Measurements from ENCODE around the gene SETD6. TPM values are rescaled to one million over a fixed set of nuclear protein-coding genes. Genes with fewer than 3 reads are reported as not detected.

SETD6 gene
- total and polyA plus RNA-seq, 9 of the 15 experiments (the other 6 are each of a cell fraction or from before 2014, with no cell fraction given), result 9.2 to 40.9 (median 19.8) TPM

DNA sequence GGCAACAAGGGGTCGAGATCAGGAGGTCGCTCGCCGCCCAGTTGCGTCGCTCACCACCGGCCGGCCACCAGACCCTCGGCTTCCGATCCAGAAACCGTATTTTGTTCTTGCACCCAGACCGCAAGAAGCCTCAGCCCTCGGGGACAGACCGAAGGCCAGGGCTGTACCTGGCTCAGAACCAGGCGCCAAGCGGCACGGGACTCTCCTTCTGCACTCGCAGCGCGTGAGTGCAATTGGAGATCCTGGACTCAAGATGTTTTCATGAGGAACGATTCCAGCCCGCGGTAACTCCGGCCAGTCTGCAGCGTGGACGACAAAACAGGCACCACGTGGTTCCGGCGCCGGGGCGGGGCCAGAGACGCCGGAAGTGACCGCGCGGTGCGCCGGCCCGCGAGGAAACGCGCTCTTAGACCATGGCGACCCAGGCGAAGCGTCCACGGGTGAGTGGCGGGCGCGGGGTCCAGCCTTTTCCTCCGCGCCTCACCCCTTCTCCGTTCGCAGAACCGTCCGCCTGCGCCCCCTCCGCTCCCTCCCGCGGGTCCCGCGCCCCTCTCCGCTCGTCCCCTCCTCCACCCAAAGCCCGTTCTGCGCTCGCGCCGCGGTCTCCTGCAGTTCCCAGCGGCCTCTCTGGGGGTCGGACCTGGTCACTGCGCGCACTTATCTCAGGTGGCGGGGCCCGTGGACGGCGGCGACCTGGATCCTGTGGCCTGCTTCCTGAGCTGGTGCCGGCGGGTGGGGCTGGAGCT lies at the start of gene SETD6 (continued):
- TF ChIP-seq, protein P1, sequence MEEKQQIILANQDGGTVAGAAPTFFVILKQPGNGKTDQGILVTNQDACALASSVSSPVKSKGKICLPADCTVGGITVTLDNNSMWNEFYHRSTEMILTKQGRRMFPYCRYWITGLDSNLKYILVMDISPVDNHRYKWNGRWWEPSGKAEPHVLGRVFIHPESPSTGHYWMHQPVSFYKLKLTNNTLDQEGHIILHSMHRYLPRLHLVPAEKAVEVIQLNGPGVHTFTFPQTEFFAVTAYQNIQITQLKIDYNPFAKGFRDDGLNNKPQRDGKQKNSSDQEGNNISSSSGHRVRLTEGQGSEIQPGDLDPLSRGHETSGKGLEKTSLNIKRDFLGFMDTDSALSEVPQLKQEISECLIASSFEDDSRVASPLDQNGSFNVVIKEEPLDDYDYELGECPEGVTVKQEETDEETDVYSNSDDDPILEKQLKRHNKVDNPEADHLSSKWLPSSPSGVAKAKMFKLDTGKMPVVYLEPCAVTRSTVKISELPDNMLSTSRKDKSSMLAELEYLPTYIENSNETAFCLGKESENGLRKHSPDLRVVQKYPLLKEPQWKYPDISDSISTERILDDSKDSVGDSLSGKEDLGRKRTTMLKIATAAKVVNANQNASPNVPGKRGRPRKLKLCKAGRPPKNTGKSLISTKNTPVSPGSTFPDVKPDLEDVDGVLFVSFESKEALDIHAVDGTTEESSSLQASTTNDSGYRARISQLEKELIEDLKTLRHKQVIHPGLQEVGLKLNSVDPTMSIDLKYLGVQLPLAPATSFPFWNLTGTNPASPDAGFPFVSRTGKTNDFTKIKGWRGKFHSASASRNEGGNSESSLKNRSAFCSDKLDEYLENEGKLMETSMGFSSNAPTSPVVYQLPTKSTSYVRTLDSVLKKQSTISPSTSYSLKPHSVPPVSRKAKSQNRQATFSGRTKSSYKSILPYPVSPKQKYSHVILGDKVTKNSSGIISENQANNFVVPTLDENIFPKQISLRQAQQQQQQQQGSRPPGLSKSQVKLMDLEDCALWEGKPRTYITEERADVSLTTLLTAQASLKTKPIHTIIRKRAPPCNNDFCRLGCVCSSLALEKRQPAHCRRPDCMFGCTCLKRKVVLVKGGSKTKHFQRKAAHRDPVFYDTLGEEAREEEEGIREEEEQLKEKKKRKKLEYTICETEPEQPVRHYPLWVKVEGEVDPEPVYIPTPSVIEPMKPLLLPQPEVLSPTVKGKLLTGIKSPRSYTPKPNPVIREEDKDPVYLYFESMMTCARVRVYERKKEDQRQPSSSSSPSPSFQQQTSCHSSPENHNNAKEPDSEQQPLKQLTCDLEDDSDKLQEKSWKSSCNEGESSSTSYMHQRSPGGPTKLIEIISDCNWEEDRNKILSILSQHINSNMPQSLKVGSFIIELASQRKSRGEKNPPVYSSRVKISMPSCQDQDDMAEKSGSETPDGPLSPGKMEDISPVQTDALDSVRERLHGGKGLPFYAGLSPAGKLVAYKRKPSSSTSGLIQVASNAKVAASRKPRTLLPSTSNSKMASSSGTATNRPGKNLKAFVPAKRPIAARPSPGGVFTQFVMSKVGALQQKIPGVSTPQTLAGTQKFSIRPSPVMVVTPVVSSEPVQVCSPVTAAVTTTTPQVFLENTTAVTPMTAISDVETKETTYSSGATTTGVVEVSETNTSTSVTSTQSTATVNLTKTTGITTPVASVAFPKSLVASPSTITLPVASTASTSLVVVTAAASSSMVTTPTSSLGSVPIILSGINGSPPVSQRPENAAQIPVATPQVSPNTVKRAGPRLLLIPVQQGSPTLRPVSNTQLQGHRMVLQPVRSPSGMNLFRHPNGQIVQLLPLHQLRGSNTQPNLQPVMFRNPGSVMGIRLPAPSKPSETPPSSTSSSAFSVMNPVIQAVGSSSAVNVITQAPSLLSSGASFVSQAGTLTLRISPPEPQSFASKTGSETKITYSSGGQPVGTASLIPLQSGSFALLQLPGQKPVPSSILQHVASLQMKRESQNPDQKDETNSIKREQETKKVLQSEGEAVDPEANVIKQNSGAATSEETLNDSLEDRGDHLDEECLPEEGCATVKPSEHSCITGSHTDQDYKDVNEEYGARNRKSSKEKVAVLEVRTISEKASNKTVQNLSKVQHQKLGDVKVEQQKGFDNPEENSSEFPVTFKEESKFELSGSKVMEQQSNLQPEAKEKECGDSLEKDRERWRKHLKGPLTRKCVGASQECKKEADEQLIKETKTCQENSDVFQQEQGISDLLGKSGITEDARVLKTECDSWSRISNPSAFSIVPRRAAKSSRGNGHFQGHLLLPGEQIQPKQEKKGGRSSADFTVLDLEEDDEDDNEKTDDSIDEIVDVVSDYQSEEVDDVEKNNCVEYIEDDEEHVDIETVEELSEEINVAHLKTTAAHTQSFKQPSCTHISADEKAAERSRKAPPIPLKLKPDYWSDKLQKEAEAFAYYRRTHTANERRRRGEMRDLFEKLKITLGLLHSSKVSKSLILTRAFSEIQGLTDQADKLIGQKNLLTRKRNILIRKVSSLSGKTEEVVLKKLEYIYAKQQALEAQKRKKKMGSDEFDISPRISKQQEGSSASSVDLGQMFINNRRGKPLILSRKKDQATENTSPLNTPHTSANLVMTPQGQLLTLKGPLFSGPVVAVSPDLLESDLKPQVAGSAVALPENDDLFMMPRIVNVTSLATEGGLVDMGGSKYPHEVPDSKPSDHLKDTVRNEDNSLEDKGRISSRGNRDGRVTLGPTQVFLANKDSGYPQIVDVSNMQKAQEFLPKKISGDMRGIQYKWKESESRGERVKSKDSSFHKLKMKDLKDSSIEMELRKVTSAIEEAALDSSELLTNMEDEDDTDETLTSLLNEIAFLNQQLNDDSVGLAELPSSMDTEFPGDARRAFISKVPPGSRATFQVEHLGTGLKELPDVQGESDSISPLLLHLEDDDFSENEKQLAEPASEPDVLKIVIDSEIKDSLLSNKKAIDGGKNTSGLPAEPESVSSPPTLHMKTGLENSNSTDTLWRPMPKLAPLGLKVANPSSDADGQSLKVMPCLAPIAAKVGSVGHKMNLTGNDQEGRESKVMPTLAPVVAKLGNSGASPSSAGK (IDR thresholded peaks at IDR 0.05), result peak; percentile 90
- peak; percentile 39 for TF ChIP-seq HNRNPK (IDR thresholded peaks at IDR 0.05; ENCODE audit: low read depth, low read length, poor library complexity, severe bottlenecking)
- no peak for TF ChIP-seq ZNF324 (CRISPR knock-in tag; IDR thresholded peaks at IDR 0.05)
- TF ChIP-seq, protein P2, sequence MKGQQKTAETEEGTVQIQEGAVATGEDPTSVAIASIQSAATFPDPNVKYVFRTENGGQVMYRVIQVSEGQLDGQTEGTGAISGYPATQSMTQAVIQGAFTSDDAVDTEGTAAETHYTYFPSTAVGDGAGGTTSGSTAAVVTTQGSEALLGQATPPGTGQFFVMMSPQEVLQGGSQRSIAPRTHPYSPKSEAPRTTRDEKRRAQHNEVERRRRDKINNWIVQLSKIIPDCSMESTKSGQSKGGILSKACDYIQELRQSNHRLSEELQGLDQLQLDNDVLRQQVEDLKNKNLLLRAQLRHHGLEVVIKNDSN (CRISPR knock-in tag; IDR thresholded peaks at IDR 0.05), result peak; percentile 96
- TF ChIP-seq TEAD1 (CRISPR knock-in tag; IDR thresholded peaks at IDR 0.05), result peak in 1 of 2 experiments; percentile 70; a peak in 1 of 4 replicates
- TF ChIP-seq STAG1 (CRISPR knock-in tag; IDR thresholded peaks at IDR 0.05; ENCODE audit: borderline replicate concordance), result 0 out of 2 replicates have a peak, but pooled peaks have one; percentile 15
- TF ChIP-seq FOXK2 (conservative IDR thresholded peaks at IDR 0.05 in 1 of 2, IDR thresholded peaks at IDR 0.05 in 1 of 2; ENCODE audit: low read depth in 2 of 2), result peak; percentile 97 to 98
- TF ChIP-seq ZNF766 (CRISPR knock-in tag; conservative IDR thresholded peaks at IDR 0.05), result no peak
- no peak for TF ChIP-seq ZNF507 (tag; conservative IDR thresholded peaks at IDR 0.05)
- peak; percentile 65 for TF ChIP-seq HCFC1 (IDR thresholded peaks at IDR 0.05; ENCODE audit: low read depth, low read length)
- no peak for TF ChIP-seq RBM39 (optimal IDR thresholded peaks at IDR 0.05; ENCODE audit: low read depth, low read length)
- no peak for TF ChIP-seq KLF13 (tag; IDR thresholded peaks at IDR 0.05; ENCODE audit: borderline replicate concordance, low read depth)
- no peak for TF ChIP-seq ZNF347 (CRISPR knock-in tag; IDR thresholded peaks at IDR 0.05; ENCODE audit: low read depth)
- TF ChIP-seq MYNN (IDR thresholded peaks at IDR 0.05), result 0 out of 2 replicates have a peak, but pooled peaks have one; percentile 17
- no peak for TF ChIP-seq MYNN (CRISPR knock-in tag; IDR thresholded peaks at IDR 0.05)
- peak; percentile 91 for TF ChIP-seq PCBP1 (IDR thresholded peaks at IDR 0.05; ENCODE audit: low read depth, low read length, poor library complexity, severe bottlenecking)
